ENCODE data around the gene TSPAN18. TPM values are rescaled to one million over a fixed set of nuclear protein-coding genes. Genes with fewer than 3 reads are reported as not detected.

Gene TSPAN18
- total RNA-seq, 1 donor from 2014 or later = 11.5 TPM

- DNase-seq (ENCODE audit: low read depth, low spot score) = no peak
Measured at GRCh38 chr11:44759743-44760476, 33.1 kb downstream of the TSPAN18 start.

DNA sequence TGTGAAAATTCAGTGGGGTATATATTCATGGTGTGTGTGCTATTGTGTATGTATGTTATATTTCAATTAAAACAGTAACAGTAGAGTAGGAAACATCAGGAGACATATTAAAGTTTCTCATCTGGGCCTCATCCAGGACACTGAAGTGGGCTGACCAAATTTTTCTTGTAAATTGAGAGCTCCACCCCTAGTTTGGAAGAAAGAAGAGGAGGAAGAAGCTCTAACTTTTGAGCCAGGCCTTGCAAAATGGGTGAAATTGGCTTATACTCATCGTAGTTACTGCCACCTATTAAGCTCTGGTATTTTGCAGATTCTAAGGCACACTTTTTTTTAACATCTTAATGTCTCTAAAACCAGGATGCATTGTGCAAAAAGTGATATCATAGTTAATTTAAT, 33.7 kb downstream of the TSPAN18 start:
- no peak for DNase-seq (ENCODE audit: low read depth, low spot score)

DNA sequence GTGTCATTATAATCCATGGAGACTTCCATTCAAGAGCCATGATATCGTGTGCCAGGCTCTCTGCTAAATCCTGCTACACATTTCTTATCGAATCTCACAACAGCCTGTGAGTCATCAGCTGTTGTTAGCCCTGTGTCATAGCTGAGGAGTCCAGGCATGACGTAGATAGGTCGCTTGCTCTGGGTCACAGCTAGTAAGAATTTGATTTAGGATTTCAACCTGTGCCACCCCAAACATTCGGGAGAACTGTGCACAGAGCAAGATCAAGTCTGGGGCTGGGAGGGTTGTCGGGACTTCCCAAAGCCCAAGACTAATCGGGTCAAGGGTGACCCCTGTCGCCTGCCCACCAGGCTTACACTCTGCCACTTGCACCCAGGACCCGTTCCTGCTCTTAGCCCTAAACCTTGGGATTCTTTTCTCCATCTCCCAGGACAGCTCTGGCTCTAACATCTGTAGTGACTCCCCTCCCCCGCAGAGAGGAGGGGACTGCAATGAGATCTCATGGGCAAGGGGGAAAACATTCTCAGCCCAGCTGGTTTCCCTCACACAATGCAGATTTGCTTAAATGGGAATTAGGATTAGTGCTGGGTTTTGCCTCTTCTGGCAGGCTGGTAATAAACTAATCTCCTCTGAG, 34.3 kb downstream of the TSPAN18 start:
- DNase-seq (ENCODE audit: low read depth, low spot score) = peak; percentile 85

GRCh38 chr11:44761551-44761961, 34.8 kb downstream of the TSPAN18 start:
- DNase-seq (ENCODE audit: low read depth, low spot score) = no peak

- no peak for DNase-seq (ENCODE audit: low read depth, low spot score)
Measured at GRCh38 chr11:44763121-44763820, 36.5 kb downstream of the TSPAN18 start.

GRCh38 chr11:44764583-44764982, 37.8 kb downstream of the TSPAN18 start:
- no peak for DNase-seq (ENCODE audit: low read depth, low spot score)

- no peak for DNase-seq (ENCODE audit: low read depth, low spot score)
Measured at GRCh38 chr11:44765026-44765595, 38.3 kb downstream of the TSPAN18 start.

DNA sequence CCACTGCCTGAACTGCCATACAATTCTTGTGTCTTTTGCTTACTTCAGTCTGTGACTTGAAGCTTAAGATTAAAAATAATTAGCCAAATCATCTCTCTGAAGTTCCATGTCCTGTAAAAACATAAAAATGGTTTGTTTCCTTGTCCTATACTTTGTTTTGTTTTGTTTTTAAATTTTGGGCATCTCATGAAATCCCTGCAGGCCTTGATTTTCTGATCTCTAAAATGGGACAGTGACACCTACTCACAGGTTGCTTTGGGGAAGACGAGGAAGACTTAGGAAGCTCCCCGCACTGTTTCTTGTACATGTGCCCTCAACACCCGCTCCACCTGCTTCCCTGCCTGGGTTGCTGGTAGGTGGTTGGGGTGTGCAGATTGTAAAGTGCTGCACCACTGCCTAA, 38.9 kb downstream of the TSPAN18 start:
- DNase-seq (ENCODE audit: low read depth, low spot score) = no peak

DNA sequence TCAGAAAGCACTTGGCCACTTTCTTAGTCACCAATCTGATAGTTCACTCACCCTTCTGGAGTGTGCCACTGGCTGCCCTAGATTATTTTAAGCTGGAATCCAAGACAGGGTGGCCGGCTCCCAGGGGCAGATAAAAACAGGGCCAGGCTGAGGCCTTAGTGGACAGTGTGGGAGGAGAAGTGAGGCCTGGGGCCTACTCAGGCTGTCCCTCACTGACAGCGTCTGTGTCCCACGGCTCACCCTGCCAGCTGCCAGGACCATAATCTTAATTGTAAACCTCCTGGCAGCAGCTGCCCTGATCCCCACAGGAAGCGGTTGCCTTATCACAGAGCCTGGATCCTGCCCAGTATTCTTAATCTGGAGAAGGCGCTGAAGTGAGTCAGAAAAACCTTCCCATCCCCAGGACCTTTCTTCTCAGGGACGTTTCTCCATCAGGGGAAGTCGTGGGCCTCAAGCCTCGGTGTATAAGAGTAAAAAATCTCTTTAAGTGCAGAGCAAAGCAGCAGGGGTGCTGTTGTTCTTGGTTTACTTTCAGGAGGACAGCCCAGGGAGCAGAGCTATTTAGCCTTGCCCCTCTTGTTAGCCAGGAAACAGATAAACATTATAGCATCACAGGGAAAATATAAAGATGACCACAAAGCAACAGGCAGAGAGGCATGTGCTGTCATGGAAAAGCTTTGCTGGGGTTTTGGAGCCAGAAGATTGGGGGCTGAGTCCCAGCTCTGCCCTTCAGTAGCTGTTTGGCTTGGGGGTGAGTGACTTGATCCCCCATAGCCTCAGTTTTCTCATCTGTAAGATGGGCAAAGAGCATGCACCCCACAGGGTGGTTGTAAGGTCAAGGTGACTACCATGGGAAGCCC, 39.6 kb downstream of the TSPAN18 start:
- DNase-seq (ENCODE audit: low read depth, low spot score) = peak; percentile 77

GRCh38 chr11:44766972-44767278, 40.2 kb downstream of the TSPAN18 start:
- DNase-seq (ENCODE audit: low read depth, low spot score) = no peak

DNA sequence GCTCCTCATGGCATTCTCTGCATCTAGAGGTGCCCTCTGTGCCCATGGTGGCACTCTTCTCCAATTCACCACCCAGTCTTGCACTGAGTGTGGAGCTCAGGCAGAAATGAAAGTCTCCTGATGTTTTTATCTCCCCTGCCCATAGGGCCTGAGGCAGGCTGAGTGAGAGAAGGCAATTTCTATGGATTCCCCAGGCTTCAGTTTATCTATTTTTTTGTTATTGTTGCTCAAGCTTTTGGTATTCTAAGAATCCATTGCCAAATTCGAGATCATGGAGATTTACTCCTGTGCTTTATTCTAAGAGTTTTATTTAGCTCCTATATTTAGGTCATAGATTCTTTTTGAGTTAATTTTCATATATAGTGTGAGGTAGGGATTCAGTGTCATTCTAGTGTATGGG, 40.7 kb downstream of the TSPAN18 start:
- no peak for DNase-seq (ENCODE audit: low read depth, low spot score)

GRCh38 chr11:44770401-44770800, 43.6 kb downstream of the TSPAN18 start:
- no peak for DNase-seq (ENCODE audit: low read depth, low spot score)

- no peak for DNase-seq (ENCODE audit: low read depth, low spot score)
Measured at GRCh38 chr11:44771252-44771734, 44.5 kb downstream of the TSPAN18 start.

- DNase-seq (ENCODE audit: low read depth, low spot score) = no peak
Measured at GRCh38 chr11:44771841-44772240, 45.1 kb downstream of the TSPAN18 start.

DNA sequence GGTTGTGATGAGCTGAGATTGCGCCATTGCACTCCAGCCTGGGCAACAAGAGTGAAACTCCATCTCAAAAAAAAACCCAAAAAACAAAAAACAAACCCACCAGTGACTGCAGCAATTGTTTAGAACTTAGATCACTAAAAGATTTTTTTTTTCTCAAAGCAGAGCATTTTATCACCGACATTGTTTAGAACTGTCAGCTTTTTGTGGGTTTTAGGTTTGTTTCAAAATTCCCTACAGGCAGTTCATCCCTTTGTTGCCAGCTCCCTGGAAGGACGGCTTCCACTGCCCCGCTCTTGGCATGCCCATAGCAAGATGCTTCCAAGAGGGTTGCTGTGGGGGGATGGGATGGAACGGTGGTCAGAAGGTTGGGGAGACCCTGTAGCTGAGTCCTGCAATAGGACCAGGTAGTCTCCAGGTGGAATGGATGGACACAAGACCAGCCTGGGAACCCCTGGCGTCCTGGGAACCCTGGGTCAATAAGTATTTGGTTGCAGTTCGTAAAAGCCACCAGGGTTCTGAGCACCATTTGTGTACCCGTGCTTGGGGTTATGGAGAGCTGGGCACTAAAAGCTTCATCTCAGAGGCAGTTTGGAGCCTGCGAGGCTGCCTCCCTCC, 46.7 kb downstream of the TSPAN18 start:
- no peak for DNase-seq (ENCODE audit: low read depth, low spot score)

DNA sequence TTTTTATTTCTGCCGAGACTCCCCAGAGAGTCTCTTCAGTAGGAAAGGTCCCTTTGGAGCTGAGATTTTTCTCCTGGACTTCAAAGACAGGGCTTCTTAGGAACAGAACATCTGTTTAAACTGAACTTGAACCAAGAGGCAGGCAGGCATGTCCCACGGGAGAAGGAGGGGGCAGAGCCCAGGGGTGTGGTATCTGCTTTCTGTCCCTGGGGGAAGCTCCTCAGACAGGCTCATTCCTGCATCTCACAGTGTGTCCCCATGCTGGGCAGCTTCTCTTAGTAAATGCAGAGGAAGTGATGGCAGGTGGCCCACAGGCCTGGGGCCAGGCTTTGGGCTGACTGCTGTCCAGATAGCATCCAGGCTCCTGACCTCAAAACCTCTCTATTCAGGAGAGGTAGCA, 47.3 kb downstream of the TSPAN18 start:
- no peak for DNase-seq (ENCODE audit: low read depth, low spot score)

GRCh38 chr11:44774731-44775130, 48.0 kb downstream of the TSPAN18 start:
- peak; percentile 71 for DNase-seq (ENCODE audit: low read depth, low spot score)

- DNase-seq (ENCODE audit: low read depth, low spot score) = no peak
Measured at GRCh38 chr11:44775366-44775984, 48.7 kb downstream of the TSPAN18 start.

DNA sequence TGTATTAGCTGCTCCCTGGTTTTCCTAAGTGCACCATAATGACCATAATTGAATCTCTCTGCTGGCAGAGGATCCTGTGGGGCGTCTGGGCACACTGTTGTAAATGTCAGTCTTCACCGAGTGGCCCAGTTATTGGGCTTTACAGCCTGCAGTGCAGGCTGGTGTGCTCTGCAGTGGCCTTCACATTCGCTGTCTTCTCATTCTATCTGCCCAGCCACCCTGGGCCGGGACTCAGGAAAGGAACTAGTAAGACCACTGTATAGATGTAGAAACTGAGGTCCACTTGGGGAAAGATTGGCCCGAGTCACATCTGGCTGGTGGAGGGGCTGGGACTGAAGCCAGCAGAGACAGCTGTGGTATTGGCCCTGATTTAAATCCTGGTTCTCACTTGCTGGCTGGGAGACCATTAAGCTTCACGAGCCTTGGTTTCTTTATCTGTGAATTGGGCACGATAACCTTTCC, 49.3 kb downstream of the TSPAN18 start:
- DNase-seq (ENCODE audit: low read depth, low spot score) = no peak

DNA sequence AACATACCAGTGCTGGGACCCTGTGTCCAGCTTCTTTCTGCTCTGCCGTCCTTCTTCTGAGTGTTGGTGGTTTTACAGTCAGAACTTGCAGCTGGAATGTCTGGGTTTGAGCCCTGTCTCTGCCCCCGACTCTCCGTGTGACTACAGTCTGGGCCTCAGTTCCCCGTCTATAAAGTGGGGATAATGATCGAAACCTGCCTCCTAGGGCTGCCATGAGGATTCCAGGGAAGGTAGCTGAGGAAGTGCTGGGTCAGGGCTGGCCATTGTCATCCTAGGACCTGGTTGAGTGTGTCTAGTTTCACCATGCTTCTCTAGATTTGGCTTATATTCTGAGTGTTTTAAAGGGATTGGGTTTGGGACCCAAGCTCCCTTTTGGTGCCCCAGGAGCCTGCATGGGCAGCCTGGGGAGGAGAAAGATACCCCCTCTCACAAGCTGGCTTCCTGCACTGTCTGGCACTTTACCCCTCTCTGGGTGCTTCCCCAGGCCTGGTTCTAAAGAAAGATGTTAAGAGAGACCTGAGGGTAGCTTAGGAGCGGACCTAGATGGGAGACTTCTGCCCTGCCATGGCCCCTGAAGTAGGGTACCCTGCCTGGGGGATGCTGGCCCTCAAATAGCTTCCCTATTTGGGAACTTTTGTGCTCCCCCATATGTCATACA, 49.9 kb downstream of the TSPAN18 start:
- DNase-seq (ENCODE audit: low read depth, low spot score) = no peak
